HepG2 (cell line): Measurements from ENCODE around the gene SOCS7. TPM values are rescaled to one million over a fixed set of nuclear protein-coding genes. Genes with fewer than 3 reads are reported as not detected.

ENCODE experiments used
- ATAC-seq: fragments of 200-7000 bp; cut with Tn5 transposase; 3 replicates; pipeline ENCODE4 v1.9.1; 2020; ENCODE audit warnings: mild to moderate bottlenecking, moderate library complexity
- BruUV-seq: library from RNA; stranded (reverse); fragments of 400-500 nt; replicated peaks from 2 replicates; lab custom pipeline; 2021; lab: Mats Ljungman, UMichigan
- CTCF ChIA-PET: fragments of 300-600 bp; formaldehyde crosslinking; extraction: SDS; loops from one replicate; lab custom pipeline; 2021; ENCODE audit warnings: low total read pairs, inconsistent platforms, low intra/inter-chr PET ratio; lab: Yijun Ruan, JAX
- POLR2A ChIA-PET: fragments of 350-600 bp; sonication (Branson Sonifier 250); formaldehyde crosslinking; loops from one replicate; lab custom pipeline; 2020; ENCODE audit warnings: antibody characterized with exemption, inconsistent platforms; lab: Yijun Ruan, JAX
- DNase-seq: peaks from one replicate; pipeline ENCODE4 v3.0.0-alpha.2; 2015; ENCODE audit warnings: low spot score
- FAIRE-seq: peaks from 3 replicates; lab custom pipeline; 2011; peaks lifted over from hg19 to GRCh38; lab: Jason Lieb, UNC
- H2AFZ ChIP-seq: one replicate; pipeline ENCODE4 v1.6.1; 2011; ENCODE audit warnings: low read length, inconsistent platforms
- H3K27ac ChIP-seq: fragments of 300-600 bp; 3 replicates; pipeline ENCODE4 v1.8.0; 2011; ENCODE audit warnings: mixed run types, mild to moderate bottlenecking, mixed read lengths, low read length, inconsistent platforms; ENCODE audit not compliant: insufficient read depth; ENCODE audit errors: extremely low read length
- H3K27me3 ChIP-seq, 2 experiments: fragments of 200-600 bp in 1 of 2; 2 replicates in 1 of 2; 3 replicates in 1 of 2; pipeline versions ENCODE4 v1.6.0 to v1.8.0; 2011; ENCODE audit warnings: low read length in 2 of 2, mild to moderate bottlenecking in 2 of 2, moderate library complexity in 2 of 2, inconsistent platforms in 1 of 2; ENCODE audit not compliant: insufficient read depth in 2 of 2, control insufficient read depth in 1 of 2
- H3K36me3 ChIP-seq, 2 experiments: fragments of 200-600 bp in 1 of 2; replicated peaks in 1 of 2; 2 replicates in 1 of 2; 3 replicates in 1 of 2; pipeline versions ENCODE4 v1.5.1 to v1.8.0; 2011; ENCODE audit warnings: low read length in 2 of 2, inconsistent platforms in 1 of 2; ENCODE audit not compliant: insufficient read depth in 2 of 2, control insufficient read depth in 1 of 2
- H3K4me1 ChIP-seq: 2 replicates; pipeline ENCODE4 v1.5.1; 2012; ENCODE audit warnings: low read length, inconsistent platforms; ENCODE audit not compliant: insufficient read depth
- H3K4me2 ChIP-seq: 2 replicates; pipeline ENCODE4 v1.6.0; 2011; ENCODE audit warnings: low read depth, low read length, inconsistent platforms
- H3K4me3 ChIP-seq, 3 experiments: fragments of 200-600 bp in 1 of 3; sonication (generic), shearing (Covaris generic) in 1 of 3; replicated peaks in 1 of 3; 2 replicates each; pipeline ENCODE4 v1.5.1; 2011 to 2016; ENCODE audit warnings: low read length in 3 of 3, inconsistent platforms in 2 of 3, low read depth in 2 of 3, mild to moderate bottlenecking in 2 of 3, control low read depth in 1 of 3, mixed read lengths in 1 of 3; ENCODE audit not compliant: insufficient read depth in 1 of 3
- H3K79me2 ChIP-seq: one replicate; pipeline ENCODE4 v1.6.1; 2011; ENCODE audit warnings: low read length, inconsistent platforms; ENCODE audit not compliant: insufficient read depth
- H3K9ac ChIP-seq: 2 replicates; pipeline ENCODE4 v1.6.0; 2011; ENCODE audit warnings: mild to moderate bottlenecking, low read depth, low read length, inconsistent platforms; ENCODE audit not compliant: insufficient read depth
- H3K9me3 ChIP-seq: 2 replicates; pipeline ENCODE4 v1.5.1; 2012; ENCODE audit warnings: mild to moderate bottlenecking, low read length
- H4K20me1 ChIP-seq: 2 replicates; pipeline ENCODE4 v1.6.0; 2011; ENCODE audit warnings: inconsistent platforms, mild to moderate bottlenecking, low read length, moderate library complexity; ENCODE audit not compliant: insufficient read depth
- HMGXB4 ChIP-seq, 2 experiments: sonication (generic) in 1 of 2; formaldehyde crosslinking in 1 of 2; IDR thresholded peaks; 2 replicates each; pipeline versions ENCODE4 v1.4.0 to v1.6.1; 2018 to 2020; ENCODE audit warnings: missing genetic modification reagents in 2 of 2, borderline replicate concordance in 1 of 2, low read depth in 1 of 2, mild to moderate bottlenecking in 1 of 2, missing biosample characterization in 1 of 2
- ISL2 ChIP-seq: sonication (generic); formaldehyde crosslinking; IDR thresholded peaks from 2 replicates; pipeline ENCODE4 v1.5.0; 2020; ENCODE audit warnings: missing genetic modification reagents
- KDM2A ChIP-seq: sonication (generic); formaldehyde crosslinking; IDR thresholded peaks from 2 replicates; pipeline ENCODE4 v1.4.0; 2020; ENCODE audit warnings: low read depth, missing genetic modification reagents, borderline replicate concordance
- PAXIP1 ChIP-seq: sonication (generic); formaldehyde crosslinking; conservative IDR thresholded peaks from 2 replicates; pipeline ENCODE4 v1.4.0; 2020; ENCODE audit warnings: mild to moderate bottlenecking, missing genetic modification reagents, moderate library complexity
- POLR2A ChIP-seq, 2 experiments: IDR thresholded peaks; 2 replicates each; pipeline ENCODE4 v1.6.1; 2011; ENCODE audit warnings: low read depth in 2 of 2, low read length in 2 of 2, mild to moderate bottlenecking in 1 of 2, moderate library complexity in 1 of 2; ENCODE audit not compliant: insufficient read depth in 1 of 2
- SMC3 ChIP-seq: IDR thresholded peaks from 2 replicates; pipeline ENCODE4 v1.6.1; 2011; ENCODE audit warnings: low read length, improper control_type of control experiment
- STAG1 ChIP-seq: sonication (generic); formaldehyde crosslinking; IDR thresholded peaks from 2 replicates; pipeline ENCODE4 v1.4.0; 2020; ENCODE audit warnings: missing genetic modification reagents
- XRCC5 ChIP-seq: fragments of 200-400 bp; formaldehyde crosslinking; optimal IDR thresholded peaks from 2 replicates; pipeline ENCODE3; 2017; ENCODE audit warnings: mild to moderate bottlenecking, low read length
- WGBS: methylation state at CpG from one replicate; pipeline ENCODE4 v1.1.6; 2017; ENCODE audit warnings: low lambda C conversion rate; 5-methylcytosine and 5-hydroxymethylcytosine counted together
- in situ Hi-C: cut with HindIII; loops from 2 replicates; pipeline ENCODE4 v1.10.0; 2017; ENCODE audit warnings: low pct_unique_long_range_greater_than_20kb; ENCODE audit not compliant: extremely low pct_ligation_motif_present
- intact Hi-C: fragments of 100-400 bp; cut with micrococcal nuclease; formaldehyde crosslinking; loops from one replicate; pipeline ENCODE4 v1.10.0; 2022; ENCODE audit not compliant: unreplicated experiment
- polyA plus RNA-seq, 8 experiments: library from polyadenylated mRNA; depleted of rRNA in 3 of 8; stranded (reverse) in 7 of 8; unstranded in 1 of 8; fragments of >200 nt; fragmentation: Illumina TruSeq in 4 of 8; extraction: Trizol in 4 of 8; gene quantifications; 2 replicates each; pipeline versions ENCODE4 v1.2.1 to v1.2.3, GENCODE V29; 2011 to 2016; ENCODE audit warnings: low read depth in 4 of 8, missing spikeins in 1 of 8, mixed read lengths in 1 of 8; ENCODE audit not compliant: insufficient read depth in 1 of 8
- total RNA-seq, 5 experiments: library from RNA; depleted of rRNA; stranded (reverse); fragments of >200 nt; fragmentation: Illumina TruSeq; extraction: Trizol; gene quantifications; 2 replicates each; pipeline ENCODE4 v1.2.3, GENCODE V29; 2016; ENCODE audit warnings: low read depth in 1 of 5
- TF ChIP-seq, protein P1 (sequence below): sonication (generic); formaldehyde crosslinking; IDR thresholded peaks from 2 replicates; pipeline ENCODE4 v1.5.0; 2020; ENCODE audit warnings: mild to moderate bottlenecking, missing genetic modification reagents, moderate library complexity

The SOCS7 gene
- total and polyA plus RNA-seq, 2 of the 13 experiments (the other 11 are each of a cell fraction or from before 2014, with no cell fraction given), result 19.2 to 24.2 TPM

DNA sequence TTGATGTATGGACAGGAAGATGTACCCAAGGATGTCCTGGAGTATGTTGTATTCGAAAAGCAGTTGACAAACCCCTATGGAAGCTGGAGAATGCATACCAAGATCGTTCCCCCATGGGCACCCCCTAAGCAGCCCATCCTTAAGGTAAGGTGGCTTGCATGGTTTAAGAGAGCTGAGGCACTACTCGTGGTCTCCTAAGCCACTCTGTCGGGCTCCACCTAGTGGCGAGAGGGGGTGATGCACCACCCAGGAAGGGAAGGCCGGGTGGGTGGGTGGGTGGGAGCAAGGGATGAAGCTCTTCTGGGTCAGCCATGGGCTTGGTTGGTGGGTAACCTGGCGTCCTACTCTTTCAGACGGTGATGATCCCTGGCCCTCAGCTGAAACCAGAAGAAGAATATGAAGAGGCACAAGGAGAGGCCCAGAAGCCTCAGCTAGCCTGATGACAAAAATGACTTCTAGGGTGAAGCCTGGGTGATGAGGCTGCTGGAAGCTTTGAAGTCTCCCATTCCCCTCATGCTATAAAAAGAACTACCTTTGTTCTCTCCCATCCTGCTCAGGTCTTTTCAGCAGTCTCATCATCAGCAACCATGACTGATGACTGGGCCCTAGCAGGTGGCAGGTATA, 29.4 kb upstream of the SOCS7 start:
- Histone ChIP-seq H3K27ac (no peak overlapping the region), H2AFZ (no peak overlapping the region), H3K4me3 (no peak overlapping the region), H3K36me3 (peaks cover 23 to 44% of the 10 kb centered on the region in 2 experiments), H3K4me1 (peaks cover 17% of the 10 kb centered on the region), H4K20me1 (no peaks in the 10 kb centered on the region), H3K27me3 (no peaks in the 10 kb centered on the region), H3K79me2 (no peaks in the 10 kb centered on the region), H3K9ac (no peak overlapping the region), H3K9me3 (no peaks in the 10 kb centered on the region), H3K4me2 (no peak overlapping the region)
- 26% methylated on average over 8 of the region's 8 CpGs for WGBS
- ATAC-seq (peak; percentile 88), DNase-seq (peak; percentile 48), FAIRE-seq (no peak)
- no peak for TF ChIP-seq PAXIP1 (CRISPR knock-in tag)
- 0 out of 2 replicates have a peak, but pooled peaks have one; percentile 20 for TF ChIP-seq KDM2A
- 0 out of 4 replicates have a peak, but pooled peaks of 1 of the 2 experiments have one; percentile 34 for TF ChIP-seq HMGXB4 (CRISPR knock-in tag; IDR thresholded peaks at IDR 0.05; ENCODE audit: borderline replicate concordance in 1 of 2, low read depth in 1 of 2)
- TF ChIP-seq, protein P1, sequence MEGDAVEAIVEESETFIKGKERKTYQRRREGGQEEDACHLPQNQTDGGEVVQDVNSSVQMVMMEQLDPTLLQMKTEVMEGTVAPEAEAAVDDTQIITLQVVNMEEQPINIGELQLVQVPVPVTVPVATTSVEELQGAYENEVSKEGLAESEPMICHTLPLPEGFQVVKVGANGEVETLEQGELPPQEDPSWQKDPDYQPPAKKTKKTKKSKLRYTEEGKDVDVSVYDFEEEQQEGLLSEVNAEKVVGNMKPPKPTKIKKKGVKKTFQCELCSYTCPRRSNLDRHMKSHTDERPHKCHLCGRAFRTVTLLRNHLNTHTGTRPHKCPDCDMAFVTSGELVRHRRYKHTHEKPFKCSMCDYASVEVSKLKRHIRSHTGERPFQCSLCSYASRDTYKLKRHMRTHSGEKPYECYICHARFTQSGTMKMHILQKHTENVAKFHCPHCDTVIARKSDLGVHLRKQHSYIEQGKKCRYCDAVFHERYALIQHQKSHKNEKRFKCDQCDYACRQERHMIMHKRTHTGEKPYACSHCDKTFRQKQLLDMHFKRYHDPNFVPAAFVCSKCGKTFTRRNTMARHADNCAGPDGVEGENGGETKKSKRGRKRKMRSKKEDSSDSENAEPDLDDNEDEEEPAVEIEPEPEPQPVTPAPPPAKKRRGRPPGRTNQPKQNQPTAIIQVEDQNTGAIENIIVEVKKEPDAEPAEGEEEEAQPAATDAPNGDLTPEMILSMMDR (CRISPR knock-in tag), result peak; percentile 73
- TF ChIP-seq XRCC5, result peak; percentile 45
- TF ChIP-seq POLR2A (IDR thresholded peaks at IDR 0.05; ENCODE audit: insufficient read depth in 1 of 2, low read depth in 2 of 2, low read length in 2 of 2), result 0 out of 4 replicates have a peak, but pooled peaks of 1 of the 2 experiments have one; percentile 25
- TF ChIP-seq ISL2 (CRISPR knock-in tag), result no peak
- peak; percentile 51 for TF ChIP-seq STAG1 (CRISPR knock-in tag)
- TF ChIP-seq SMC3, result peak; percentile 47
- CTCF ChIA-PET, result no interaction called here
- in situ Hi-C loops, result no loop called here
- no TSS peak for BruUV-seq
- POLR2A ChIA-PET, result interaction anchor here (1.1 to 1.9 kb wide), 2 partner anchors 8 to 29 kb away, joined by 5 to 7 read pairs; partner anchors contain the start of gene SOCS7
- intact Hi-C loops, result no loop called here
